Activated CD4-positive, alpha-beta T cell treated with anti-CD3 and anti-CD28 coated beads, Interleukin-10, Interleukin-2, amounts not matched to agents 100 ng/mL and 50 ng/mL, durations not matched to agents 16 hours and 8 hours (primary cell): ENCODE data around the gene CFAP100.

Experiments
- DNase-seq: peaks from one replicate; pipeline ENCODE4 v3.0.0-alpha.2; 2020

The CFAP100 gene

GRCh38 chr3:126484148-126484547 lies 89.4 kb downstream of the CFAP100 start:
- DNase-seq: no peak

- DNase-seq: no peak
Observed at GRCh38 chr3:126484662-126485061, 90.0 kb downstream of the CFAP100 start.

- no peak for DNase-seq
Observed at GRCh38 chr3:126485176-126485897, 90.6 kb downstream of the CFAP100 start.

DNA sequence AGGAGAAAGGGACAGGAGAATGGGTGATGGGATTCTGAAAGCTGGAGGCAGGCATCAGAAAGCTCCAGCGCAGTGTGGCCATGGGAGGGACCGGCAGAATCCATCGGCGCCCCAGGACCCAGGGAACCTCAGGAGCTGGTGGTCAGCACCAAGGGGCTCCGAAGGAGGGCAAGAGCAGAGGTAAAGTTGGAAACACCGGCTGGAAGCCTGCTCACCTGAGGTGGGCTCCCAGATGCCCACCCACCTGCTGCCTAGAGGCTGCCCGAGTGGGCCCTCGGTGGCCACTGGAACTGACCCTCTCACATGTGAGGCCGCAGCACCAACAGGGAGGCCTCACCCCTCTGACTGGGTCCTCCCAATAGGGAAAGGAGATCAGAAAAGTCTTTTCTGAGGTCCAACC lies 91.2 kb downstream of the CFAP100 start:
- no peak for DNase-seq
